CD4-positive, alpha-beta T cell treated with Interleukin-4 for 4 hours (primary cell): ENCODE data around the gene PLEKHA1.

Experiments used
- DNase-seq: peaks from one replicate; pipeline ENCODE4 v3.0.0-alpha.2; 2020

PLEKHA1 gene

DNA sequence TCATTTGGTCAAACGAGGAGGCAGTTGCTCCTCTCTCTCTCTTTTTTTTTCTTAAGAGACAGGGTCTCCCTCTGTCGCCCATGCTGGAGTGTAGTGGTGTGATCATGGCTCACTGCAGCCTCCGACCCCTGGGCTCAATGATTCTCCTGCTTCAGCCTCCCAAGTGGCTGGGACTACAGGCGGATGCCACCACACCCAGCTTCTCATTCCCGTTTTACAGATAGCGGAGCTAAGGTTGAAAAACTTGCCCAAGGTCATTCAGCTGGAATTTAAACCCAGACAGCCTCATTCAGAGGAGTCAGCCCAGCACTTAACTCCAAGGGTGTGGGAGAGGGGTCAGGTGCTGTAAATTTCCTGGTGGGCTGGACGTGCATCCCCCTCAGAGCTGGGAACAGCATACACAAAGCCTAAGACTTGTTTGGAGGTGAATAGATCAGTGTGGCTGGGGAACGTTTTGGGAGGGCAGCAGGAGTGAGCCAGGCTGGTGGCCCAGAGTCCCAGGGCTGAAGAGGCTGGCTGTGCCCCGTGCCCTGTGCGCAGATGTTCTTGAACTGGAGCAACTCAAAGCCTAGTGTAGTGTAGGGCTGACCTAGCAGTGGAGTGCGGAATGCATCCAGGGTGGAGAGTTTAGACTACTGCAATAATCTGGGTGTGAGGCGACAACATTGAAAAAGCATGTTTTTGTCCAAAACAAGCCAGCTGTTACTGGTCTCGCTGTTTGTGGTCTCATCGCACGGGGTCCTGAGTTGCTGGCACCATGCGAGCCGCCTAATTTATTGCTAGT is 89.2 kb downstream of the PLEKHA1 start:
- no peak for DNase-seq

- no peak for DNase-seq
Measured at GRCh38 chr10:122464250-122464510, 89.7 kb downstream of the PLEKHA1 start.

DNA sequence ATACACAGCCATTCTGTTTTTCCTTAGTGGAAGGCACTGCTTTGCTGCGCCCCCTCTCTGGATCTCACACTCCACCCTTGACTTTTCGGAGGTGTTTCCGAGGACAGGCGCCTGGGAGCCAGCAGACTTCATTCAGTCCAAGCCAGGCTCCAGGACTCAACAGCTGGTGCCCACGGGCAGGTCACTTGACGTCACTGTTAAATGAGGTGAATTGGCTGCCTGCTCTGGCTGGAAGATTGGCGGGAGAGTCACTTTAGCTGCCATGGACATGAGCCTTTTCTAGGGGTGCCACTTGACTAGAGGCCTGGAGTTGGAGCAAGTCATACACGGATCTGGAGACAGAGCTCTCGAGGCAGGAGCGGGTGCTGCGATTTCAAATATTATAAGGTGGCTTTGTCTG is 90.1 kb downstream of the PLEKHA1 start:
- no peak for DNase-seq

DNA sequence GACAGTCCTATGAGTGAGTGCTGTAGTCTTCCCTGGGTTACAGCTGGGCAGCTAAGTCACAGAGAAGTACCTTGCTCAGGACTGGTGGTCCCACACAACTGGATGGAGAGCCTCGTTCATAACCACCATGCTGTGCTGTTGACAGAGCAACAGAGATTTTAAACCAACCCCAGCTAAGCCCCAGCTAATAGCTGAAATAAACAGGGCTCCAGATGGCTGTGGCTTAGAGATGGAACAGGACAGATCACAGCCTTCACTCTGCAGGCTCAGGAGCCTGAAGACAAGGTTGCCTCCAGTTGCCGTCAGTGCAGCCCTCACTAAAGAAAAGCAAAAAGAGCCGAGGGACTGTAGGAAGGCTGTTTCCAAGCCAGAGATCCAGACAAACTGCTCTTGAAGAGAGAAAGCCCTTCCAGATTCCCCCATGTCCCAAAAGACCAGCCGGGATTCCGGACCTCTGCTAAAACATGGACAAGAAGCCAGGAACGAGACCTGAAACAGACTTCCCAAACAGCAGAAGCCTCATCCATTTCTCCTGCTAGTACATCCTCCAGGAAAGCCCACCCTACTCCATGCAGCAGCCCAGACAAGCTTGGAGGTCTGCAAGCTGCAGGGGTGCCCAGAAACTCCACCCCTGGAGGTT is 91.0 kb downstream of the PLEKHA1 start:
- DNase-seq: no peak

- DNase-seq: no peak
Measured at GRCh38 chr10:122466951-122467381, 92.5 kb downstream of the PLEKHA1 start.

DNA sequence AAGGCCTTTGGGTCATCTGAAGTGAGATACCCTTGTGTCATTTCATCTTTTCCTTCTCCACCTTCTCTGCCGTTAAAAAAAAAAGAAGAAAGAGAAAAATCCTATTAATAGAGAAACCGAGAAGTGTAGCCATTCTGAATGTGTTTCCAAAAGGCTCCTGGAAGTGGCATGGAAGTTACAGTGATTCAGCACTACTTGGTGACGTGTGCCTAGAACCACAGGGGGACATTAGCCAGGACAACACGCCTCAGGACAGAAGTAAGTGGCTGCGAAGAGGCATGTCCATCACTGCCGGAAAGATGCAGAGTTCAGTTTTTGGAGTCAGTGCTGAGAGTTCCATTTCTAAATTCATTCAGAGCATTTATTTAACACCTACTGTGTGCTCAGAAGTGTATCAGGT is 93.2 kb downstream of the PLEKHA1 start:
- DNase-seq: no peak

DNA sequence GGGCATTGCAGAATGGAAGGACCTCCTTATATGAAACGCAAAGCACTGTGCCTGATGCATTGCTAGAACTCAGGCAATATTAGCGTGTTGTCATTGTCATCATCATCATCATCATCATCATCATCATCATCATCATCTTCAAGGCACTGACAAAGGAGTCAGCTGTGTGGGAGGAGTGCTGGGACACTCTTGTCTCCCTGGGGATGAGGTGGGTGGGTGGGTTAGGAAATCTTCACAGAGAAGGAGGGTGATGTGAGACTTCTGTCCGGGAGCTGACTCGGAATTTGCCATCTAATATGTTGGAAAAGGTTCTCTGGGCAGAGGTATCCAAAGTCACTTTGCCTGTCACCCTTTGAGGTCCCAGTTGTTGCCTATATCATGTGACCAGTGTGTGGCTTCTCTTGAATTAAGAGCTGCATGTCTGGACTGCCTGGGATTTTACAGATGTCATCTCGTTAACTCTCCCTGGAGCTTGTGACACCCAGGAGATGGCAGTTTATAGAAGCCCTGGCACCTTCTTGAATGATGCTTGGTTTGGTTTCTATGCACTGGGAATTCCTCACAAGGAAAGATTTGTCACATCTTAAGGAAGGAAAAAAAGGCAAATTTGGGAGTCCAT is 93.9 kb downstream of the PLEKHA1 start:
- no peak for DNase-seq

GRCh38 chr10:122468926-122469781 is 94.6 kb downstream of the PLEKHA1 start:
- no peak for DNase-seq

DNA sequence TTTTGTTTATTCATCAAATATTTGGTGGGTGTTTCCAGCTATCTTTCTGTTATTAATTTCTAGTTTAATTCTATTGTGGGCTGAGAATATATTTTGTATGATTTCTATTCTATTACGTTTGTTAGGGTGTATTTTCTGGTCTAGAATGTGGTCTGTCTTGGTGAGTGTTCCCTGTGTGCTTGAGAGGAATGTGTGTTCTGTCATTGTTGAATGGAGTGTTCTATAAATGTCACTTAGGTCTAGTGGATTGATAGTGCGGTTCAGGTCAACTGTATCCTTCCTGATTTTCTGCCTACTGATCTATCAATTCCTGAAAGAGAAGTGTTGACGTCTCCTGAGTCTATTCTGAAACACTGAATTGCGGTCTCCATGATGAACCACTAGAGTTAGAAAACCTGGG is 95.3 kb downstream of the PLEKHA1 start:
- no peak for DNase-seq

GRCh38 chr10:122471531-122472177 is 97.1 kb downstream of the PLEKHA1 start:
- DNase-seq: no peak

DNA sequence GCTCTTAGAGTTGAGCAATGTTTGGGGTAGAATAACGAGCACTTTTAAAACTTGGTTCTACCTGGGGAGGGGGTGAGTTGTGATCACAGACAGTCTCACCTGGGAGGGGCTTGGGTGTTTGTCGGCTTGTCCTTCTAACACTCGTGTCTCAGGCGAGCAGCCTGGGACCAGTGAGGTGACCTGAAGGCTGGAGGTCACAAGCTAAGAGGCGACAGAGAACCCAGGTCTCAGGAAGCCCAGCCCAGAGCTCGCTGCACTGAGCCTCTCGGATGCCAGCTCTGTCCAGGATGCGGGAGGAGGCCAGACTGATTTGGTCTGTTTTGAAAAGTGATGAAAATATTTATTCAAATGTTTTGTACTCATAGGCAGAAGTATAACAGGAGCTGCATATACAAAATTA is 98.6 kb downstream of the PLEKHA1 start:
- DNase-seq: no peak

- DNase-seq: no peak
Measured at GRCh38 chr10:122474131-122474818, 99.8 kb downstream of the PLEKHA1 start.

GRCh38 chr10:122475100-122475499 is 100.6 kb downstream of the PLEKHA1 start:
- no peak for DNase-seq

DNA sequence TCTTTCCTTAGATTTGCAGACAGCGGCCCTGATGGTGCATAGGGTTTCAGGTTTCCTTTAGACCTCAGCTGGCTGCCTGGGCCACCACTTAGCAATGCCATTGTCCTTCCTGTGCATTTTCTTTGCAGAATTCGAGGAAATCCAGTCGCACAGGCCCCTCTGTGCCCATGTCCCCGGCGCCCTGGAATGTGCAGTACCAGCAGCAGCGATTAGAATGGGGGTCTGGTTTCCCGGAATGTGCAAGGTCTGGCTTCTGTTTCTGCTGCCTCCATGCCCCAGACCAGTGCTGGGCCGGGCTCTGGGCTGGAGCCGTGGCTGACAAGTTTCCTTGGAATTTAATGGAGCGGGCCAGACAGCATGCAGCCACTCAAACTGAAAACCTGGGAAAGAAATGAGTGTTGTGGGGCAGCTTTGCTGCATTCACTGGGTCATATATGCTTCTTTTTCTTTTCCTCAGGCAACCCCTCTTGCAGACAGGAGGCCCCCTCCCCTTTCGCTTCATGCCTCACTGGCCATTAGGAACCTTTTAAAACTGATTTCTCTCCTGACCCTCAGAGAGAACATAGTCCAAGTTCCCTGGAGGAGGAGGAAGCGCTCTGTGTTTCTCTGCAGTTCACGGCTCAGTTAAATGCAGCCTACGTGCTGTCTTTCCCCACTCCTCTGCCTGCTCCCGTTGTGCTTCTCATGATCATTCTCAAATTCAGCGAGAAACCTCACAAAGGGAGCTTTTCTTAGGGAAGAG is 101.3 kb downstream of the PLEKHA1 start:
- DNase-seq: no peak

DNA sequence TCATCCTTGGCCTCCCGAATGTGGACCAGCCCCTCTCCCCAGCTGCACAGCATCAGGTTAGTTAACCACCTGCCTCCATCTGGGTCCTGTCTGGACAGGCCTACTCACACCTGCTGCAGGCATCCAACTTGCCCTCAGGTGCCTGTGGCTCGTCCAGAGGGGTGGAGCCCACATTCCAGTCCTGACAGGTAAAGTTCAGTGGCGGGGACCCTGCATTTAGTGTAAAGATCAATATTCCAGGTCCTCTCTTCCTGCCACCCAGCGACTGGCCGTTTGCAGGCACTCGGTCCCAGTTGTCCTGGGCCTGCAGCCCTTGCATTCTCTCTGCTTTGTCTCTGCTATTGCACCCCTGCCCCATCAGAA is 101.8 kb downstream of the PLEKHA1 start:
- DNase-seq: no peak

- no peak for DNase-seq
Measured at GRCh38 chr10:122477436-122477835, 102.9 kb downstream of the PLEKHA1 start.

GRCh38 chr10:122478971-122479370 is 104.5 kb downstream of the PLEKHA1 start:
- DNase-seq: no peak

DNA sequence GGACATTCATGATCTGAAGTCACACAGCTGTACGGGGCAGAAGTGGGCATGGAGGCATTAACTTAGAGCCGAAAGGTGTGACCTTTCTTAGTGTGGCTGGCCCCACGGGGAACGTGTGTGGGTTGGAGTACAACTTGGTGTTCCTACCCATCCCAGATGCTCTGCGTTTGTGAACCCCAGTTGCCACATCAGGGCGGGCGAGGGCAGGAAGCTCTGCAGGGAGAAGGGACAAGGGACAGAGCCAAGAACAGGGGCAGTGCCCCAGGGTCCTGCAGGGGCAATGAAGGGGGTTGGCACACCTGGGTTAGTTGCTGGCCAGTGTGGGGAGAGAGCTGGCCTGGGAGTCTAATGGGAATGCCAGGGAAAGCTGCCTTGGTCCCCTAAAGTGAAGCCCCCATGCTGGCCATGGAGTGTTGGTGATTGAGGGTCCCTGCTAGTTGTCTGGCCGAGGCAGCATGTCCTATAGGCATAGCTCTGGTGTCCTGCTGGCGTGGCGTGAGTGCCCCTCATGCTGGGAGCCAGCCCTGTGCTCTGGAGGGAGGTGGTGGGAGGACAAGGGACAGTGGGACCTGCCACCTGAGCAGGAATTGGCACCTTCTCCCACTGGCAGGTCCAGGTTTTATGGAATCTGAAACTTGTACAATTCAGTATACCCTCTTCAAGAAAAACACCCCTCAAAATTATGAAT is 105.8 kb downstream of the PLEKHA1 start:
- no peak for DNase-seq

GRCh38 chr10:122481296-122482056 is 107.0 kb downstream of the PLEKHA1 start:
- DNase-seq: no peak
